ENCODE results near the gene DCLK2. TPM values are rescaled to one million over a fixed set of nuclear protein-coding genes. Genes with fewer than 3 reads are reported as not detected.

Gene DCLK2
- polyA plus RNA-seq, 1 of the 3 experiments (the other 2 are of a cell fraction) = 10.1 TPM

DNA sequence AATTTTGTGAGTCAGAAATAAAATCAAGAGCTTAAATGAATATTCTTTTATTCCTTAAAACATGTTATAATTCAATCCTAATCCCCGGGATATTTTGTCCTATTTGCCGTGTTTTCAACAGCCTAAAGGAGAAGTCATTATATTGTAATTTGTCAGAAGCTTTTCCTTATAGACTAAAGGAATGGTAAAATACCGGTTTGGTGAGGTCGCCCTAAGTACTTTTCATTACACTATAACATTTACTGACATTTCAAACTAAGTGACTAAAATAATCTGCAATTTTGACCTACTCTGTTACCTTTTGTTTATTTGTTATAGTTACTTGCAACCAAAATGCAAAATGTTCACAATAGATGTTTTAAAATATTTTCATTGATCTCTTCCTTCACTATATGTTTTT lies 8.8 kb downstream of the DCLK2 start:
- H3K9me3 ChIP-seq = no peaks in the 10 kb centered on the region
- peaks cover 100% of the 10 kb centered on the region for H3K79me2 ChIP-seq (ENCODE audit: insufficient read depth)
- no peak overlapping the region for H3K27ac ChIP-seq (ENCODE audit: low read depth in 2 of 2, low read length in 1 of 2)
- ChIA-PET CTCF (interaction anchor here (1.4 kb wide), 1 partner anchor 13 kb away, joined by 5 read pairs; no protein-coding TSS in a partner anchor), POLR2A (no interaction called here)
- no peaks in the 10 kb centered on the region for H3K27me3 ChIP-seq (ENCODE audit: insufficient read depth)
- no peak overlapping the region for H3K4me2 ChIP-seq
- WGBS (ENCODE audit: low lambda C conversion rate) = 85% methylated on average over 4 of the region's 4 CpGs
- peaks cover 3 to 19% of the 10 kb centered on the region in 2 experiments for H3K36me3 ChIP-seq (replicated peaks in 1 of 2; ENCODE audit: control insufficient read depth in 1 of 2, insufficient read depth in 2 of 2, low read length in 1 of 2)
- H3K4me1 ChIP-seq (ENCODE audit: control insufficient read depth in 1 of 2, insufficient read depth in 2 of 2, low read depth in 1 of 2, low read length in 1 of 2) = peaks cover 5 to 10% of the 10 kb centered on the region in 2 experiments
- peaks cover 16% of the 10 kb centered on the region for H4K20me1 ChIP-seq (ENCODE audit: insufficient read depth)
- DNase-seq = no peak
- peaks cover 9% of the 10 kb centered on the region for H3F3A ChIP-seq (replicated peaks; ENCODE audit: insufficient read depth)
- no peak overlapping the region for H3K4me3 ChIP-seq (ENCODE audit: low read depth in 2 of 2, low read length in 1 of 2)
- H3K9me2 ChIP-seq = no peaks in the 10 kb centered on the region
- no peak overlapping the region for H3K9ac ChIP-seq
- TF ChIP-seq EZH2phosphoT487 (IDR thresholded peaks at IDR 0.05; ENCODE audit: borderline replicate concordance, low read depth) = no peak
- TF ChIP-seq, protein P1, sequence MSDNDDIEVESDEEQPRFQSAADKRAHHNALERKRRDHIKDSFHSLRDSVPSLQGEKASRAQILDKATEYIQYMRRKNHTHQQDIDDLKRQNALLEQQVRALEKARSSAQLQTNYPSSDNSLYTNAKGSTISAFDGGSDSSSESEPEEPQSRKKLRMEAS (IDR thresholded peaks at IDR 0.05; ENCODE audit: low read depth) = no peak
- TF ChIP-seq, protein P2, sequence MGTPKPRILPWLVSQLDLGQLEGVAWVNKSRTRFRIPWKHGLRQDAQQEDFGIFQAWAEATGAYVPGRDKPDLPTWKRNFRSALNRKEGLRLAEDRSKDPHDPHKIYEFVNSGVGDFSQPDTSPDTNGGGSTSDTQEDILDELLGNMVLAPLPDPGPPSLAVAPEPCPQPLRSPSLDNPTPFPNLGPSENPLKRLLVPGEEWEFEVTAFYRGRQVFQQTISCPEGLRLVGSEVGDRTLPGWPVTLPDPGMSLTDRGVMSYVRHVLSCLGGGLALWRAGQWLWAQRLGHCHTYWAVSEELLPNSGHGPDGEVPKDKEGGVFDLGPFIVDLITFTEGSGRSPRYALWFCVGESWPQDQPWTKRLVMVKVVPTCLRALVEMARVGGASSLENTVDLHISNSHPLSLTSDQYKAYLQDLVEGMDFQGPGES (IDR thresholded peaks at IDR 0.05; ENCODE audit: low read depth, low read length) = no peak
- no peak for TF ChIP-seq JUND (IDR thresholded peaks at IDR 0.05)
- no peak for TF ChIP-seq RFX5 (IDR thresholded peaks at IDR 0.05; ENCODE audit: low read length)
- TF ChIP-seq, protein P3, sequence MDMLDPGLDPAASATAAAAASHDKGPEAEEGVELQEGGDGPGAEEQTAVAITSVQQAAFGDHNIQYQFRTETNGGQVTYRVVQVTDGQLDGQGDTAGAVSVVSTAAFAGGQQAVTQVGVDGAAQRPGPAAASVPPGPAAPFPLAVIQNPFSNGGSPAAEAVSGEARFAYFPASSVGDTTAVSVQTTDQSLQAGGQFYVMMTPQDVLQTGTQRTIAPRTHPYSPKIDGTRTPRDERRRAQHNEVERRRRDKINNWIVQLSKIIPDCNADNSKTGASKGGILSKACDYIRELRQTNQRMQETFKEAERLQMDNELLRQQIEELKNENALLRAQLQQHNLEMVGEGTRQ (IDR thresholded peaks at IDR 0.05; ENCODE audit: borderline replicate concordance, low read depth, low read length) = no peak
- no peak for TF ChIP-seq GATA2 (CRISPR knock-in tag; IDR thresholded peaks at IDR 0.05)
- no peak for TF ChIP-seq FOXJ3 (CRISPR knock-in tag; IDR thresholded peaks at IDR 0.05)
- no peak for TF ChIP-seq NRF1 (IDR thresholded peaks at IDR 0.05; ENCODE audit: low read depth, low read length)
- no peak for TF ChIP-seq YY1 (IDR thresholded peaks at IDR 0.05; ENCODE audit: low read depth)
- no peak for TF ChIP-seq TAF1 (IDR thresholded peaks at IDR 0.05; ENCODE audit: borderline replicate concordance, low read depth, low read length)
- TF ChIP-seq TEAD4 (IDR thresholded peaks at IDR 0.05; ENCODE audit: borderline replicate concordance, insufficient read depth) = no peak
- TF ChIP-seq, protein P4, sequence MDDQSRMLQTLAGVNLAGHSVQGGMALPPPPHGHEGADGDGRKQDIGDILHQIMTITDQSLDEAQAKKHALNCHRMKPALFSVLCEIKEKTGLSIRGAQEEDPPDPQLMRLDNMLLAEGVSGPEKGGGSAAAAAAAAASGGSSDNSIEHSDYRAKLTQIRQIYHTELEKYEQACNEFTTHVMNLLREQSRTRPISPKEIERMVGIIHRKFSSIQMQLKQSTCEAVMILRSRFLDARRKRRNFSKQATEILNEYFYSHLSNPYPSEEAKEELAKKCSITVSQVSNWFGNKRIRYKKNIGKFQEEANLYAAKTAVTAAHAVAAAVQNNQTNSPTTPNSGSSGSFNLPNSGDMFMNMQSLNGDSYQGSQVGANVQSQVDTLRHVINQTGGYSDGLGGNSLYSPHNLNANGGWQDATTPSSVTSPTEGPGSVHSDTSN (IDR thresholded peaks at IDR 0.05) = no peak
- TF ChIP-seq CHD2 (IDR thresholded peaks at IDR 0.05; ENCODE audit: low read length, partially characterized antibody) = no peak
- TF ChIP-seq SIN3A (IDR thresholded peaks at IDR 0.05; ENCODE audit: borderline replicate concordance, low read depth, low read length) = no peak
- no peak overlapping the region for H2AFZ ChIP-seq (ENCODE audit: low read depth)

Measured in SK-N-SH (cell line).